A549 (cell line): ENCODE data around the gene MFSD8. TPM values are rescaled to one million over a fixed set of nuclear protein-coding genes. Genes with fewer than 3 reads are reported as not detected.
"Not testable (repeated sequence)": the region's sequence is repeated elsewhere in the genome, so short reads cannot be mapped to it uniquely, and the experiment has no call there.

Experiments used
- ATAC-seq, 2 experiments: fragments of 200-7000 bp in 1 of 2; fragments of >200 bp in 1 of 2; cut with Nextera tagmentation in 1 of 2; cut with Tn5 transposase in 1 of 2; 3 replicates each; pipeline versions ENCODE4 v1.8.0 to v1.9.1; 2018 to 2020; ENCODE audit warnings: mild to moderate bottlenecking in 1 of 2, moderate library complexity in 1 of 2
- CTCF ChIA-PET: fragments of 300-600 bp; sonication (Branson Sonifier 250); formaldehyde crosslinking; extraction: SDS; loops from one replicate; lab custom pipeline; 2021; ENCODE audit warnings: antibody characterized with exemption, inconsistent platforms; lab: Yijun Ruan, JAX
- POLR2A ChIA-PET: fragments of 350-600 bp; formaldehyde crosslinking; extraction: SDS; loops from one replicate; lab custom pipeline; 2021; ENCODE audit warnings: antibody characterized with exemption, inconsistent platforms; lab: Yijun Ruan, JAX
- DNase-seq, 2 experiments: peaks; one replicate each; pipeline versions ENCODE4 v3.0.0 to v3.0.0-alpha.2; 2011 to 2016; ENCODE audit warnings: low read depth in 1 of 2, low spot score in 1 of 2
- FAIRE-seq: peaks from 2 replicates; lab custom pipeline; 2011; peaks lifted over from hg19 to GRCh38; lab: Jason Lieb, UNC
- H3K27ac ChIP-seq, 2 experiments: fragments of >200 bp; sonication (Bioruptor Twin); formaldehyde crosslinking; 3 replicates each; pipeline ENCODE4 v1.5.1; 2016 to 2017
- H3K4me1 ChIP-seq: fragments of >200 bp; sonication (Bioruptor Twin); formaldehyde crosslinking; 3 replicates; pipeline ENCODE4 v1.6.1; 2016
- H3K4me2 ChIP-seq: fragments of >200 bp; sonication (Bioruptor Twin); formaldehyde crosslinking; 3 replicates; pipeline ENCODE4 v1.6.1; 2016
- H3K4me3 ChIP-seq: fragments of >200 bp; sonication (Bioruptor Twin); formaldehyde crosslinking; 3 replicates; pipeline ENCODE4 v1.5.1; 2016
- H3K9me3 ChIP-seq: fragments of >200 bp; sonication (Bioruptor Twin); formaldehyde crosslinking; 3 replicates; pipeline ENCODE4 v1.6.1; 2016
- CBX2 ChIP-seq: fragments of 200-600 bp; sonication (generic); IDR thresholded peaks from 2 replicates; pipeline ENCODE4 v1.6.1; 2016; ENCODE audit warnings: low read depth, mild to moderate bottlenecking, borderline replicate concordance
- CBX8 ChIP-seq: fragments of 200-600 bp; sonication (generic); IDR thresholded peaks from 2 replicates; pipeline ENCODE4 v1.6.1; 2016
- CHD2 ChIP-seq: fragments of 150-350 bp; IDR thresholded peaks from 2 replicates; pipeline ENCODE4 v1.6.1; 2014; ENCODE audit warnings: low read length; ENCODE audit not compliant: partially characterized antibody
- FOSB ChIP-seq: fragments of 250-450 bp; sonication (Bioruptor Pico); IDR thresholded peaks from 2 replicates; pipeline ENCODE4 v1.5.0; 2020; ENCODE audit warnings: mild to moderate bottlenecking, moderate library complexity
- GATA3 ChIP-seq: IDR thresholded peaks from 2 replicates; pipeline ENCODE4 v1.6.1; 2012; ENCODE audit warnings: borderline replicate concordance
- HOXB13 ChIP-seq: fragments of 250-450 bp; sonication (Bioruptor Pico); IDR thresholded peaks from 2 replicates; pipeline ENCODE4 v1.5.0; 2020; ENCODE audit warnings: low read depth, mild to moderate bottlenecking, moderate library complexity
- HOXB5 ChIP-seq: fragments of 250-450 bp; sonication (Bioruptor Pico); IDR thresholded peaks from 2 replicates; pipeline ENCODE4 v1.5.0; 2020; ENCODE audit warnings: mild to moderate bottlenecking, moderate library complexity
- JUNB ChIP-seq: fragments of >200 bp; sonication (Bioruptor Twin); formaldehyde crosslinking; IDR thresholded peaks from 2 replicates; pipeline ENCODE4 v1.6.1; 2016
- KDM1A ChIP-seq: fragments of 200-600 bp; sonication (generic); IDR thresholded peaks from 2 replicates; pipeline ENCODE4 v1.6.1; 2016; ENCODE audit warnings: low read depth, mild to moderate bottlenecking
- MAFK ChIP-seq: fragments of 450-650 bp; IDR thresholded peaks from 2 replicates; pipeline ENCODE4 v1.6.1; 2014; ENCODE audit not compliant: partially characterized antibody
- NFE2L2 ChIP-seq: fragments of 150-350 bp; conservative IDR thresholded peaks from 2 replicates; pipeline ENCODE4 v1.6.1; 2014; ENCODE audit warnings: low read length
- NR3C1 ChIP-seq: fragments of >200 bp; sonication (Bioruptor Twin); formaldehyde crosslinking; IDR thresholded peaks from 3 replicates; pipeline ENCODE4 v1.6.1; 2017
- POLR2A ChIP-seq: IDR thresholded peaks from 2 replicates; pipeline ENCODE4 v1.6.1; 2012; ENCODE audit warnings: mild to moderate bottlenecking, low read length
- POLR2AphosphoS2 ChIP-seq: conservative IDR thresholded peaks from 2 replicates; pipeline ENCODE4 v1.6.1; 2012; ENCODE audit warnings: low read length, improper control_type of control experiment, inconsistent platforms
- RAD21 ChIP-seq, 2 experiments: fragments of >200 bp in 1 of 2; sonication (Bioruptor Twin) in 1 of 2; formaldehyde crosslinking in 1 of 2; IDR thresholded peaks in 1 of 2; conservative IDR thresholded peaks in 1 of 2; 2 replicates in 1 of 2; 3 replicates in 1 of 2; pipeline ENCODE4 v1.6.1; 2012 to 2018; ENCODE audit warnings: inconsistent platforms in 1 of 2
- RFX5 ChIP-seq: fragments of 450-650 bp; IDR thresholded peaks from 2 replicates; pipeline ENCODE4 v1.7.1; 2014; ENCODE audit warnings: antibody characterized with exemption, mild to moderate bottlenecking, moderate library complexity
- RNF2 ChIP-seq: fragments of 200-600 bp; sonication (generic); IDR thresholded peaks from 2 replicates; pipeline ENCODE4 v1.6.1; 2016; ENCODE audit warnings: low read depth, mild to moderate bottlenecking, antibody characterized with exemption, moderate library complexity, borderline replicate concordance
- SREBF2 ChIP-seq: fragments of 450-650 bp; IDR thresholded peaks from 2 replicates; pipeline ENCODE4 v1.6.1; 2014; ENCODE audit warnings: mild to moderate bottlenecking, moderate library complexity
- ZFP36 ChIP-seq: fragments of 450-650 bp; IDR thresholded peaks from 2 replicates; pipeline ENCODE4 v1.6.1; 2014; ENCODE audit warnings: borderline replicate concordance; ENCODE audit not compliant: partially characterized antibody
- ZSCAN20 ChIP-seq: fragments of 250-450 bp; sonication (Bioruptor Pico); IDR thresholded peaks from 2 replicates; pipeline ENCODE4 v1.8.0; 2022; ENCODE audit warnings: mild to moderate bottlenecking, moderate library complexity
- WGBS: methylation state at CpG from one replicate; pipeline ENCODE4 v1.1.6; 2017; ENCODE audit errors: missing lambda C conversion rate; 5-methylcytosine and 5-hydroxymethylcytosine counted together
- polyA plus RNA-seq, 4 experiments: library from polyadenylated mRNA; depleted of rRNA in 3 of 4; stranded (reverse); fragments of >200 nt; fragmentation: RNase III in 1 of 4; extraction: RNeasy Plus Mini Kit Qiagen cat#74134 plus additional on column Dnase treatment in 1 of 4; gene quantifications; 2 replicates in 3 of 4; 3 replicates in 1 of 4; pipeline ENCODE4 v1.2.3, GENCODE V29; 2011 to 2017
- TF ChIP-seq, protein P1 (sequence below): fragments of 150-350 bp; IDR thresholded peaks from 2 replicates; pipeline ENCODE4 v1.6.1; 2014; ENCODE audit warnings: low read depth, mild to moderate bottlenecking, low read length

The MFSD8 gene
- polyA plus RNA-seq, 2 of the 4 experiments (the other 2 are of a cell fraction) = 10.1 to 22.3 TPM

DNA sequence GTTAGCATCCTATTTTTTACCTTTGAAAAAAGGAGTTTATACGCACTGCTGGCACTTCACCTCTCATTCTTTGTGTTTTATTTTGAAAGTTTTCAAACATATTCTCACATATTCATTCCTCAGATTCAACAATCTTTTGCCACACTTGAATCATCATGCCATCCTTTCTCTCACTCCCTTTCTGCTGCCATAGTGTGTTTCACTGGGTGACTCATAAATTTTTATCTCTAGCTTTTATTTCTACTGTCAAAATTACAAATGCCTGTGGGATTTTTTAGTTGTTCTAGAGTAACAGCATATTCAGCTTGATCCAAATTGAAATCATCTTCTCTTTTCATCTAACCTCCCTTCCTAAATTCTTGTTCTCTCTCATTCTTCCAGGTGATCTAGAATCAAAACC, 28.0 kb downstream of the MFSD8 start:
- H3K4me2 ChIP-seq = no peak overlapping the region

DNA sequence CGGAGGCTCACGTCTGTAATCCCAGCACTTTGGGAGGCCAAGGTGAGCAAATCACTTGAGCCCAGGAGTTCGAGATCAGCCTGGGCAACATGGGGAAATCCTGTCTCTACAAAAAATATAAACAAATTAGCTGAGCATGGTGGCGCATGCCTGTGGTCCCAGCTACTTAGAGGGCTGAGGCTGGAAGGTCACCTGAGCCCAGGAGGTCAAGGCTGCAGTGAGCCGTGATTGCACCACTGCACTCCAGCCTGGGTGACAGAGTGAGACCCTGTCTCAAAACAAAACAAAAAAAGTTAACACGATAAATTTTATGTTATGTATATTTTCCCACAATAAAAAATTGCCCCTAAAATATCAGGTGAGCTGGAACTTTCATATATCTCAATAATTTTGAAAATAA, 33.1 kb downstream of the MFSD8 start:
- H3K4me3 ChIP-seq, DNase-seq, CTCF ChIA-PET, ATAC-seq, FAIRE-seq, H3K9me3 ChIP-seq, H3K27ac ChIP-seq, POLR2A ChIA-PET, H3K4me2 ChIP-seq, H3K4me1 ChIP-seq: not testable (repeated sequence)
- WGBS = 91% methylated on average over 6 of the region's 6 CpGs

More for the DNA sequence above, 28.0 kb downstream of the MFSD8 start:
- no peaks in the 10 kb centered on the region for H3K4me1 ChIP-seq
- FAIRE-seq = no peak
- POLR2A ChIA-PET = no interaction called here
- ATAC-seq = no peak
- DNase-seq = no peak
- CTCF ChIA-PET = no interaction called here
- no peak overlapping the region for H3K27ac ChIP-seq
- 92% methylated on average over 1 of the region's 1 CpG for WGBS
- no peaks in the 10 kb centered on the region for H3K9me3 ChIP-seq
- TF ChIP-seq RFX5 = no peak
- TF ChIP-seq CHD2 = no peak
- TF ChIP-seq NFE2L2 = no peak
- no peak for TF ChIP-seq FOSB (CRISPR knock-in tag)
- no peak for TF ChIP-seq ZSCAN20 (CRISPR knock-in tag)
- TF ChIP-seq CBX8 = no peak
- no peak overlapping the region for H3K4me3 ChIP-seq

DNA sequence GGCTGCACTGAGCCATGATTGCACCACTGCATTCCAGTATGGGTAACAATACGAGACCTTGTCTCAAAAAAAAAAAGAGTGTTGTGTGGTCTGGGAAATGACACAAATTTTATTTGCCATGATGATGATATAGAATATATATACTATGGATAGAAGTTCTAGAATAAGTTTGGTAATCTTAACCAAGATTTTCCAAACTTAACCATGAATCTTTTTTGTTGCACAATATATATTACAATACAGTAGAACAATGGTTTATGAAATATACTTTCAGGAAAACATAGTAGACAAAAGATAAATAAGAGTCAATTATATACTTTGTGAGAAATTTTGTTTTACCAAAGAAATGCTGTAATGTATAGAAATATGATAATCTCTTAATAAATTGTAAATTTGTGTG, 34.8 kb downstream of the MFSD8 start:
- WGBS = 87% methylated on average over 1 of the region's 1 CpG
- Histone ChIP-seq H3K4me2 (no peak overlapping the region), H3K4me1 (no peaks in the 10 kb centered on the region), H3K4me3 (no peak overlapping the region), H3K27ac (no peak overlapping the region)
- DNase-seq (no peak), FAIRE-seq (no peak), ATAC-seq (no peak)
- CTCF ChIA-PET = no interaction called here
- no peak for TF ChIP-seq RAD21 (conservative IDR thresholded peaks at IDR 0.05 in 1 of 2, IDR thresholded peaks at IDR 0.05 in 1 of 2)
- TF ChIP-seq HOXB13 (CRISPR knock-in tag) = no peak
- TF ChIP-seq RFX5 = no peak
- no peak for TF ChIP-seq GATA3
- TF ChIP-seq POLR2AphosphoS2 = no peak
- no peak for TF ChIP-seq NR3C1
- TF ChIP-seq RNF2 = no peak
- TF ChIP-seq MAFK = no peak
- TF ChIP-seq SREBF2 = no peak
- TF ChIP-seq POLR2A = no peak
- no peak for TF ChIP-seq KDM1A
- TF ChIP-seq HOXB5 (CRISPR knock-in tag) = no peak
- no peak for TF ChIP-seq JUNB
- no peak for TF ChIP-seq CBX8
- TF ChIP-seq, protein P1, sequence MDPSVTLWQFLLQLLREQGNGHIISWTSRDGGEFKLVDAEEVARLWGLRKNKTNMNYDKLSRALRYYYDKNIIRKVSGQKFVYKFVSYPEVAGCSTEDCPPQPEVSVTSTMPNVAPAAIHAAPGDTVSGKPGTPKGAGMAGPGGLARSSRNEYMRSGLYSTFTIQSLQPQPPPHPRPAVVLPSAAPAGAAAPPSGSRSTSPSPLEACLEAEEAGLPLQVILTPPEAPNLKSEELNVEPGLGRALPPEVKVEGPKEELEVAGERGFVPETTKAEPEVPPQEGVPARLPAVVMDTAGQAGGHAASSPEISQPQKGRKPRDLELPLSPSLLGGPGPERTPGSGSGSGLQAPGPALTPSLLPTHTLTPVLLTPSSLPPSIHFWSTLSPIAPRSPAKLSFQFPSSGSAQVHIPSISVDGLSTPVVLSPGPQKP = no peak
- TF ChIP-seq ZFP36 = no peak
- TF ChIP-seq CBX2 = no peak
- TF ChIP-seq, all 56 proteins: peak for 0
- POLR2A ChIA-PET = no interaction called here
- no peaks in the 10 kb centered on the region for H3K9me3 ChIP-seq

DNA sequence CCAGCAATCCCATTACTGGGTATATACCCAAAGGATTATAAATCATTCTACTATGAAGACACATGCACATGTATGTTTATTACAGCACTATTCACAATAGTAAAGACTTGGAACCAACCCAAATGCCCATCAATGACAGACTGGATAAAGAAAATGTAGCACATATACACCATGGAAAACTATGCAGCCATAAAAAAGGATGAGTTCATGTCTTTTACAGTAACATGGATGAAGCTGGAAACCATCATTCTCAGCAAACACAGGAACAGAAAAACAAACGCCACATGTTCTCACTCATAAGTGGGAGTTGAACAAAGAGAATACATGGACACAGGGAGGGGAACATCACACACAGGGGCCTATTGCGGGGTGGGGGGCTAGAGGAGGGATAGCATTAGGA, 39.3 kb downstream of the MFSD8 start:
- WGBS = 91% methylated on average over 2 of the region's 2 CpGs
- ATAC-seq, H3K4me3 ChIP-seq, H3K27ac ChIP-seq, POLR2A ChIA-PET, H3K9me3 ChIP-seq, H3K4me1 ChIP-seq, H3K4me2 ChIP-seq, FAIRE-seq, DNase-seq: not testable (repeated sequence)
- CTCF ChIA-PET = interaction anchor here (0.6 kb wide), 1 partner anchor 85 kb away, joined by 4 read pairs; no protein-coding TSS in a partner anchor
